Cerebellar cortex (tissue), 1 donor: ENCODE measurements around the gene DBF4.
A peak's percentile ranks its signal among the peaks of the same experiment; 100 is the strongest.
"Not testable (repeated sequence)": the region's sequence is repeated elsewhere in the genome, so short reads cannot be mapped to it uniquely, and the experiment has no call there.

Experiments
- DNase-seq: peaks from one replicate; pipeline ENCODE4 v3.0.0-alpha.2; 2015; ENCODE audit warnings: low spot score

Gene DBF4, protein sequence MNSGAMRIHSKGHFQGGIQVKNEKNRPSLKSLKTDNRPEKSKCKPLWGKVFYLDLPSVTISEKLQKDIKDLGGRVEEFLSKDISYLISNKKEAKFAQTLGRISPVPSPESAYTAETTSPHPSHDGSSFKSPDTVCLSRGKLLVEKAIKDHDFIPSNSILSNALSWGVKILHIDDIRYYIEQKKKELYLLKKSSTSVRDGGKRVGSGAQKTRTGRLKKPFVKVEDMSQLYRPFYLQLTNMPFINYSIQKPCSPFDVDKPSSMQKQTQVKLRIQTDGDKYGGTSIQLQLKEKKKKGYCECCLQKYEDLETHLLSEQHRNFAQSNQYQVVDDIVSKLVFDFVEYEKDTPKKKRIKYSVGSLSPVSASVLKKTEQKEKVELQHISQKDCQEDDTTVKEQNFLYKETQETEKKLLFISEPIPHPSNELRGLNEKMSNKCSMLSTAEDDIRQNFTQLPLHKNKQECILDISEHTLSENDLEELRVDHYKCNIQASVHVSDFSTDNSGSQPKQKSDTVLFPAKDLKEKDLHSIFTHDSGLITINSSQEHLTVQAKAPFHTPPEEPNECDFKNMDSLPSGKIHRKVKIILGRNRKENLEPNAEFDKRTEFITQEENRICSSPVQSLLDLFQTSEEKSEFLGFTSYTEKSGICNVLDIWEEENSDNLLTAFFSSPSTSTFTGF

GRCh38 chr7:87876040-87876868 lies at the start of gene DBF4, which contains the start of gene SLC25A40:
Gene DBF4, plus strand, starts transcription at chr7:87876493. Its CDS starts 240 bp downstream, at chr7:87876733.
Gene SLC25A40, minus strand, starts transcription at chr7:87876360. Its CDS starts 17,633 bp downstream, at chr7:87858727.
- peak; percentile 96 for DNase-seq

- not testable (repeated sequence) for DNase-seq
These were observed 47.9 kb upstream of the DBF4 start for GRCh38 chr7:87828383-87828782.

- no peak for DNase-seq
These were observed 45.2 kb upstream of the DBF4 start for GRCh38 chr7:87831097-87831496.

DNA sequence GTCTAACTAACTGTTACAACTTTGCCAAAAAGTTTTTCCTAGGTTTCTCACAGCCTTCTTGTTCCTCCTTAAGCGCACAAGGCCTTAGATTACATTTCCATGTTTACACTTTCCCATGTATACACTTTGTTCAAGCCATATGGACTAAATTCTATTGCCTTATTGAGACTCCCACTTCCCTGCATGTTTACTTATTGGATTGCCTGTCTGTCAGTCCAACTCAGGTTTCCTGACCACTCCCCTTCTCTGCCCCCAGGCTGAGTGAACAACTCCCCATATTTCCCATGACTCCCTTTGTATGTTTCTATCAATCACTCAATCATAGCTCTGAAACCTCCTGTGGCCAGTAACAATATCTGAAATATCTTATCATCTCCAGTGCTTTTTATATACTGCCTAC lies 43.2 kb upstream of the DBF4 start:
- no peak for DNase-seq

DNA sequence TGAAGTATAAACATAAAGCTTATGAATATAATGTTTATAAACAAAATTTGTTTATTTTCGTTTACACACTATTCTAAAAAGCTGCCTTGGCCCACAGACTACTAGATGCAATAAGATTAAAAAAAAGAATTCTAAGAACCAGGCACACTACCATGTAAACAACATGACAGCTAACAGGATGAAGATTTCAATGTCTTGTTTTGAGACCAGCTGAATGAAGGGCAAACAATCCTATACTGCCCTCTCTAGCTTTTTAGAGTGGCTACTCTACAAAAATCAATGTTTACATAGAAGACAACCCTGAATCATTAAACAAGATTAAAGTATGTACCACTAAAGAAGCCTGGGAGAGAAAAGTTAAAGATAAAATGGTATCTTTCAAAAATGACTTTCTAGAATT lies 38.7 kb upstream of the DBF4 start:
- DNase-seq, result no peak

- no peak for DNase-seq
These were observed 25.3 kb upstream of the DBF4 start for GRCh38 chr7:87850836-87851593.

DNA sequence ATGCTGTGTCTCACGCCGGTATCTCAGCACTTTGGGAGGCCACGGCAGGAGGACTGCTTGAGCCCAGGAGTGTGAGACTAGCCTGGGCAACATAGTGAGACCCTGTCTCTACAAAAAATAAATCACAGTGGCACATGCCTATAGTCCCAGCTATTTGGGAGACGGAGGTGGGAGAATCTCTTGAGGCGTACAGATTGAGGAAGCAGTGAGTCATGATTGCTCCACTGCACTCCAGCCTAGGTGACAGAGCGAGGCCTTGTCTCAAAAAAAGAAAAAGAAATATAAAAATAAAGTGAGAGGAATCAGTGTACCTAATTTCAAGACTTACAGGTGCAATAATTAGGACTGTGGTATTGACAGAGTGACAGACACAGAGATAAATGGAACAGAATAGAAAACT lies 24.0 kb upstream of the DBF4 start:
- no peak for DNase-seq

- DNase-seq, result no peak
These were observed 22.9 kb upstream of the DBF4 start for GRCh38 chr7:87853237-87853864.

- no peak for DNase-seq
These were observed 17.7 kb upstream of the DBF4 start for GRCh38 chr7:87858417-87859100.

DNA sequence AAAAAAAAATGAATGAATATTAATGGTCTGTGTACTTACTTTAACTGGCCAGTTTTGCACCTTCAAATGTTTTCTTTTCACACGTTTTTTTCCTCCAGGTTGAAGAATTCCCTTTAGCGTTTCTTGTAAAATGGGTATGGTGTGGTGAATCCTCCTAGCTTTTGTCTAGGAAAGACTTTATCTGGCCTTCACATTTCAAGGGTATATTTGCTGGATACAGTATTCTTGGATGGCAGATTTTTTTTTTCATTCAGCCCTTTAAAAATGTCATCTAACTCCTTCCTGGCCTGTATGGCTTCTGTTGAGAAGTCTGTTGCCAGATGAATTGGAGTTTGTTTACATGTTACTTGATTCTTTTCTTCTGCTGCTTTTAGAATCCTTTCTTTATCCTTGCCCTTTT lies 10.2 kb upstream of the DBF4 start:
- DNase-seq, result no peak

DNA sequence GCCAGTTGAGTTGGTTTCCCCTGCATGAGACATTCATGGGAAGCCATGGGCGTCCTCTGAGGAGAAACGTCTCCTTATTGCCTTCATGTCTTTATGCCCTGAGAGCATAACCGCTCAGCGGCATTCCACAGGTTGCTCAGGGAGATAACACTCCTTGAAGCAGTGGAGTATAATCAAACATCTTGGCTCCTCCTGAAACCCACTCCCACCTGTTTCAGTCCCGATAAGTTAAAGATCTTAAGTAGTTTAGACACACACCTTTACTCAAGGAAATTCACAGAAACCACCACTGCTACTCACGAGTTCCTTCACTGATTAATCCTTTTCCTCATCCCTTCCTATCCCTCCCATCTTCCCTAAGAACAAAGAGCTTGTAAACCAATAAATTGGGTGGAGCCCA lies 9.8 kb upstream of the DBF4 start:
- DNase-seq, result not testable (repeated sequence)

- DNase-seq, result no peak
These were observed 5.8 kb upstream of the DBF4 start for GRCh38 chr7:87870471-87870870.

- no peak for DNase-seq
These were observed 3.9 kb upstream of the DBF4 start for GRCh38 chr7:87872346-87872745.

GRCh38 chr7:87873328-87873727 lies 3.0 kb upstream of the DBF4 start:
- DNase-seq, result not testable (repeated sequence)

DNA sequence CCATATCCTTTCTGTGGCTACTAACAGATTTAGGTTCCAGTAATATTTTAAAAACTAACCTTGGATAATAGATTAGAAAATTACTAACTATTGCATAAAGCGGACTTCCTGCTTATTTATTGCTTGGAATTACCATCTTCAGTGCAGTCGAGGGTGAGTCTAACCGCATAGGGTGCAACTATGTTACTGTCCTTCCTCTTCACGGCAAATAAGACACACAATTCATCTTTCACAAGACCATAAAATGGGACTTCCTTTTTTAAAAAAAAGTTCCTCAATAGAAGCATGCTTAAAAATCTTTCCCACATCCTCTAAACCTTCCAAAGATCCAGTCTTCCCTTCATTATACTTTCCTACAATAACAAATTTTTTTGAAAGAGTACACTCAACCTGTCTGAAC lies 2.2 kb upstream of the DBF4 start:
- no peak for DNase-seq

GRCh38 chr7:87875151-87876039 lies 898 bp upstream of the DBF4 start:
- peak; percentile 42 for DNase-seq

DNA sequence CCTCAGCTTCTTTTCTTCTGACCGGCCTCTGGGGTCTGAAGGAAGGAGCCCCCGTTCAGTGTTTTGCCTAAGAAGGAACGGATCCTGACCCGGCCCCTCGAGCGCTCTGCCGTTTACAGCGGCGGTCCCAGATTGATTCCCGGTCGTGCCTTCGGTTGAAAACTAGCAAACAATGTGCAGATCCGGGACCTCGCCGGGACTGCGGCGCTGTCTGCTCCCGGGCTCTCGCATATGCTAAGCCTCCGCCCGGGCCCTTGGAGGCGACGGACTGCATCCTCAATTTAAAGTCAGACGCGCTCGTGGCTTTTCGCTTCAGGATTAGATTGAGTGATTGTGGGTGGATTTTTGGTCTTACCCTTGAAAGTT lies 559 bp downstream of the DBF4 start:
- peak; percentile 50 for DNase-seq

DNA sequence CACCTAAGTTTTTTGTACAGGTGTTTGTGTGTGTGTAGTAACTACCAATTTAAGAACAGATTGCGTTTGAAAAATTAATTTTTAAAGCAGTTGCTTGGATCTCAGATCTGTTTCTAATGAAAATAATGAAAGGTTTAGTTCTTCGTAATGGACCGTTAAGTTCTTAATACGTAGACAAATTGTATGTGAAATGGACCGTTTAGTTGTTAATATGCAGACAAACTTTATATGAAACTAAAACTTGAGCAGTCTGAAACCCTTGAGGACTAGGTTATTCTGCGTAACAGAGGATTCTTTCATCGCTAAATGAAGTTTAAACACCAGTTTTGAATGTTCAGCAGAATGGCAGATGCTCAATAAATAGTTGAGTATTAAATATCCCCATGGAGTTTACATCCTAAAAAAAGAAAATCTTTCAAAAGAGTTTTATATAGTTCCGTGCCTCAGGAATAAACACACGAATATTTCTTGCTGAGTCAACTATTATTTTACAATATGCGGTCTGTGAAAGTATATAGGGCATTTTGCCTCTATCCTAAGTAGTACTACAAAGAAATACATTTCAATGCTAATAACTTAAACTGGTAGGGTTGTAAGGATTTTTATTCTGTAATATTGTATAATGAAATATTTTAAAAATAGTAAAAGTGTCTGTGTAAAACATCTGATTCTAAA lies 1.2 kb downstream of the DBF4 start:
- DNase-seq, result no peak

GRCh38 chr7:87878208-87878735 lies 2.0 kb downstream of the DBF4 start:
- DNase-seq, result no peak
